ENCODE measurements around the gene TOP1.

DNA sequence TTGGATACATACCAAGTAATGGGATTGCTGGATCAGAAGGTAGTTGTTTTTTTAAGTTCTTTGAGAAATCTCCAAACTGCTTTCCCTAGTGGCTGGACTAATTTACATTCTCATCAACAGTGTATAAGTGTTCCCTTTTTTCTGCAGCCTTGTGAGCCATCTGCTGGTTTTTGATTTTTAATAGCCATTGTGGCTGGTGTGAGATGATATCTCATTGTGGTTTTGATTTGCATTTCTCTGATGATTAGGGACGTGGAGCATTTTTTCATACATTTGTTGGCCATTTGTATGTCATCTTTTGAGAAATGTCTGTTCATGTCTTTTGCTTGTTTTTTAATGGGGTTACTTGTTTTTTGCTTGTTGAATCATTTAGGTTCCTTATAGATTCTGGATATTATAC, 34.8 kb downstream of the TOP1 start:
- no peak for TF ChIP-seq POLR2A (IDR thresholded peaks at IDR 0.05)
- TF ChIP-seq, protein P1, sequence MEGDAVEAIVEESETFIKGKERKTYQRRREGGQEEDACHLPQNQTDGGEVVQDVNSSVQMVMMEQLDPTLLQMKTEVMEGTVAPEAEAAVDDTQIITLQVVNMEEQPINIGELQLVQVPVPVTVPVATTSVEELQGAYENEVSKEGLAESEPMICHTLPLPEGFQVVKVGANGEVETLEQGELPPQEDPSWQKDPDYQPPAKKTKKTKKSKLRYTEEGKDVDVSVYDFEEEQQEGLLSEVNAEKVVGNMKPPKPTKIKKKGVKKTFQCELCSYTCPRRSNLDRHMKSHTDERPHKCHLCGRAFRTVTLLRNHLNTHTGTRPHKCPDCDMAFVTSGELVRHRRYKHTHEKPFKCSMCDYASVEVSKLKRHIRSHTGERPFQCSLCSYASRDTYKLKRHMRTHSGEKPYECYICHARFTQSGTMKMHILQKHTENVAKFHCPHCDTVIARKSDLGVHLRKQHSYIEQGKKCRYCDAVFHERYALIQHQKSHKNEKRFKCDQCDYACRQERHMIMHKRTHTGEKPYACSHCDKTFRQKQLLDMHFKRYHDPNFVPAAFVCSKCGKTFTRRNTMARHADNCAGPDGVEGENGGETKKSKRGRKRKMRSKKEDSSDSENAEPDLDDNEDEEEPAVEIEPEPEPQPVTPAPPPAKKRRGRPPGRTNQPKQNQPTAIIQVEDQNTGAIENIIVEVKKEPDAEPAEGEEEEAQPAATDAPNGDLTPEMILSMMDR (IDR thresholded peaks at IDR 0.05): no peak
